IMR-90 (cell line): ENCODE data around the gene AP3D1.
"Not testable (repeated sequence)": the region's sequence is repeated elsewhere in the genome, so short reads cannot be mapped to it uniquely, and the experiment has no call there.

Experiments
- BHLHE40 ChIP-seq: fragments of 150-350 bp; IDR thresholded peaks from 2 replicates; pipeline ENCODE4 v1.6.1; 2016; ENCODE audit warnings: mild to moderate bottlenecking, low read depth, low read length
- CTCF ChIP-seq: conservative IDR thresholded peaks from 2 replicates; pipeline ENCODE4 v1.5.1; 2012; ENCODE audit warnings: mild to moderate bottlenecking, low read depth, low read length, improper control_type of control experiment
- MAZ ChIP-seq: IDR thresholded peaks from 2 replicates; pipeline ENCODE4 v1.6.1; 2012; ENCODE audit warnings: low read depth, mild to moderate bottlenecking, low read length, improper control_type of control experiment, moderate library complexity, borderline replicate concordance
- POLR2A ChIP-seq: IDR thresholded peaks from 2 replicates; pipeline ENCODE4 v1.6.1; 2012; ENCODE audit warnings: mild to moderate bottlenecking, low read depth, low read length

DNA sequence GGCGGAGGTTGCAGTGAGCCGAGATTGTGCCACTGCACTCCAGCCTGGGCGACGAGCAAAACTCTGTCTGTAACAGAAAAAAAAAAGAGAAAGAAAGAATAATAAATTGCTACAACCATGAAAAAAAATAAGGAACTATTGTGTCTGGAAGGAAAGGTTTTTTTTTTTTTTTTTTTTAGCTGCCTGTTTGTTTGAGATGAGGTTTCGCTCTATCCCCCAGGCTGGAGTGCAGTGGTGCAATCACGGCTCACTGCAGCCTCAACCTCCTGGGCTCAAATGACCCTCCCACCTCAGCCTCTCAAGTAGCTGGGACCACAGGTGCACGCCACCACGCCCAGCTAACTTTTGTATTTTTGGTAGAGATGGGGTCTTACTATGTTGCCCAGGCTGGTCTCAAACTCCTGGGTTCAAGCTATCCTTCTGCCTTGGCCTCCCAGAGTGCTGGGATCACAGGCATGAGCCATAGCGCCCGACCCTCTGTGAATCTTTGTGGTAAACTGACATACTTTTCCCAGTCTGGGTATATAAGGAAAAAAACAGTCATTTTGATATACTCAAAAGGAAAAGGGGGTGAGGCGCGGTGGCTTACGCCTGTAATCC is 59.3 kb downstream of the AP3D1 start:
- not testable (repeated sequence) for TF ChIP-seq CTCF, BHLHE40, MAZ, POLR2A
